GM23338 (cell line): ENCODE results near the gene C1orf116. TPM values are rescaled to one million over a fixed set of nuclear protein-coding genes. Genes with fewer than 3 reads are reported as not detected.

Source experiments
- ATAC-seq: fragments of 200-7000 bp; cut with Tn5 transposase; 3 replicates; pipeline ENCODE4 v1.9.1; 2020
- DNase-seq: peaks from one replicate; pipeline ENCODE4 v3.0.0-alpha.2; 2015; ENCODE audit warnings: low spot score
- H2AFZ ChIP-seq: fragments of 200-600 bp; sonication (generic); 2 replicates; pipeline ENCODE4 v1.8.0; 2016; ENCODE audit warnings: antibody characterized with exemption, mild to moderate bottlenecking, moderate library complexity
- H3F3A ChIP-seq: fragments of 200-600 bp; sonication (generic); replicated peaks from 2 replicates; pipeline ENCODE4 v1.8.0; 2017; ENCODE audit warnings: antibody characterized with exemption, mixed run types, low read depth
- H3K27ac ChIP-seq: fragments of 200-600 bp; sonication (generic); 2 replicates; pipeline ENCODE4 v1.6.1; 2016; ENCODE audit warnings: low read depth
- H3K27me3 ChIP-seq: fragments of 200-600 bp; sonication (generic); 2 replicates; pipeline ENCODE4 v1.8.0; 2016; ENCODE audit warnings: mild to moderate bottlenecking, mixed run types, moderate library complexity; ENCODE audit not compliant: insufficient read depth
- H3K36me3 ChIP-seq: fragments of 200-600 bp; sonication (generic); 2 replicates; pipeline ENCODE4 v1.8.0; 2016; ENCODE audit warnings: mild to moderate bottlenecking; ENCODE audit not compliant: insufficient read depth
- H3K4me1 ChIP-seq: fragments of 200-600 bp; sonication (generic); 2 replicates; pipeline ENCODE4 v1.8.0; 2016; ENCODE audit warnings: mild to moderate bottlenecking, moderate library complexity; ENCODE audit not compliant: insufficient read depth
- H3K4me2 ChIP-seq: fragments of 200-600 bp; sonication (generic); 2 replicates; pipeline ENCODE4 v1.7.1; 2017; ENCODE audit warnings: mixed run types
- H3K4me3 ChIP-seq: fragments of 200-600 bp; sonication (generic); 2 replicates; pipeline ENCODE4 v1.6.1; 2016; ENCODE audit warnings: mixed run types
- H3K79me2 ChIP-seq: fragments of 200-600 bp; sonication (generic); replicated peaks from 2 replicates; pipeline ENCODE4 v1.8.0; 2017; ENCODE audit warnings: mild to moderate bottlenecking; ENCODE audit not compliant: insufficient read depth
- H3K9me2 ChIP-seq: fragments of 200-600 bp; sonication (generic); 2 replicates; pipeline ENCODE4 v1.8.0; 2017; ENCODE audit not compliant: insufficient read depth
- H4K20me1 ChIP-seq: fragments of 200-600 bp; sonication (generic); replicated peaks from 2 replicates; pipeline ENCODE4 v1.8.0; 2017; ENCODE audit warnings: mild to moderate bottlenecking; ENCODE audit not compliant: insufficient read depth
- H3K27ac Mint-ChIP-seq: 2 replicates; pipeline ENCODE4 v1.8.0; 2020; ENCODE audit warnings: inconsistent platforms, mild to moderate bottlenecking, moderate library complexity, mixed read lengths
- H3K27me3 Mint-ChIP-seq: 3 replicates; pipeline ENCODE4 v1.8.0; 2022; ENCODE audit warnings: low read depth, mild to moderate bottlenecking, moderate library complexity, mixed read lengths, inconsistent platforms; ENCODE audit not compliant: insufficient read depth, poor library complexity
- H3K36me3 Mint-ChIP-seq: 3 replicates; pipeline ENCODE4 v1.8.0; 2021; ENCODE audit warnings: low read depth, mild to moderate bottlenecking, inconsistent platforms, moderate library complexity, mixed read lengths
- H3K4me1 Mint-ChIP-seq: 3 replicates; pipeline ENCODE4 v1.8.0; 2020; ENCODE audit warnings: mild to moderate bottlenecking, inconsistent platforms, mixed read lengths
- H3K4me3 Mint-ChIP-seq: 3 replicates; pipeline ENCODE4 v1.8.0; 2021; ENCODE audit warnings: moderate library complexity, mild to moderate bottlenecking, inconsistent platforms, mixed read lengths
- H3K9me3 Mint-ChIP-seq: 3 replicates; pipeline ENCODE4 v1.8.0; 2020; ENCODE audit warnings: moderate library complexity, mild to moderate bottlenecking, inconsistent platforms, mixed read lengths
- CREB1 ChIP-seq: fragments of 250-450 bp; sonication (Bioruptor Pico); IDR thresholded peaks from 2 replicates; pipeline ENCODE4 v1.5.0; 2020; ENCODE audit warnings: low read depth, mild to moderate bottlenecking, moderate library complexity
- EZH2 ChIP-seq: fragments of 200-600 bp; sonication (generic); IDR thresholded peaks from one replicate; pipeline ENCODE4 v1.8.0; 2017; ENCODE audit warnings: antibody characterized with exemption, mild to moderate bottlenecking, low read depth; ENCODE audit not compliant: unreplicated experiment
- EZH2phosphoT487 ChIP-seq: fragments of 200-600 bp; sonication (generic); IDR thresholded peaks from one replicate; pipeline ENCODE4 v1.8.1; 2018; ENCODE audit warnings: antibody characterized with exemption; ENCODE audit not compliant: unreplicated experiment
- NANOG ChIP-seq: IDR thresholded peaks from 2 replicates; pipeline ENCODE4 v1.6.1; 2016; ENCODE audit warnings: antibody characterized with exemption, borderline replicate concordance
- POLR2AphosphoS5 ChIP-seq: IDR thresholded peaks from 2 replicates; pipeline ENCODE4 v1.6.1; 2016; ENCODE audit warnings: antibody characterized with exemption, low read depth
- ZNF114 ChIP-seq: fragments of 250-450 bp; sonication (Bioruptor Pico); IDR thresholded peaks from 2 replicates; pipeline ENCODE4 v1.5.0; 2020; ENCODE audit warnings: mild to moderate bottlenecking, moderate library complexity
- polyA plus RNA-seq: library from polyadenylated mRNA; unstranded; fragments of >200 nt; fragmentation: Nextera tagmentation; extraction: Ambion mirVana; gene quantifications from 2 replicates; pipeline ENCODE4 v1.2.1, GENCODE V29; 2016
- total RNA-seq: library from RNA; depleted of rRNA; stranded (reverse); fragments of >200 nt; shearing (Covaris generic); gene quantifications from 2 replicates; pipeline ENCODE4 v1.2.3, GENCODE V29; 2014
- TF ChIP-seq, protein P1 (sequence below): IDR thresholded peaks from one replicate; pipeline ENCODE4 v1.6.1; 2018; ENCODE audit warnings: antibody characterized with exemption; ENCODE audit not compliant: unreplicated experiment
- TF ChIP-seq, protein P2 (sequence below), 2 experiments: fragments of 200-600 bp in 1 of 2; sonication (generic) in 1 of 2; conservative IDR thresholded peaks; 2 replicates each; pipeline versions ENCODE4 v1.5.1 to v1.6.1; 2016 to 2017; ENCODE audit warnings: antibody characterized with exemption in 2 of 2, low read depth in 2 of 2, mild to moderate bottlenecking in 2 of 2, moderate library complexity in 1 of 2

Gene C1orf116
- total and polyA plus RNA-seq, 2 experiments from 2014 or later, result 2.3 to 5.3 TPM

DNA sequence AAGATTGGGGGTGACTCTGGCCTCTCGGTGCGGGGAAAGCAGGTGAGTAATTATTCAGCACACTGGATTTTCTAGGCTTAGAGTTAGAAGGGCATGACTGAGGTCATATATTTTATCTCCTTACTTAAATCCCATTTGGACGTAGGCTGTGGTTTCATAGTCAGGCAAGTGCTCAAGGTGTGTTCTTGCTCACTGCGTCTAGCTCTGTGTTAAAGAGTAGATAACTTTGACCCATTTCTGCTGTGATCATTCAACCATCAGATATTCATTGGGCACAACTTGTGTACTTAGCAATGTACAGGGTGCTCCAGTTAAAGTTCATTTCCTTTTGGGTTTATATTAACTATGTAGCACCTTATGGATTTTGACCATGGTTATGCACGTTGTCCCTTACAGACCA is 35.1 kb upstream of the C1orf116 start:
- Mint-ChIP-seq H3K27me3 (no peaks in the 10 kb centered on the region), H3K27ac (no peak overlapping the region), H3K4me1 (no peaks in the 10 kb centered on the region), H3K36me3 (peaks cover 40% of the 10 kb centered on the region), H3K4me3 (no peak overlapping the region), H3K9me3 (no peaks in the 10 kb centered on the region)
- Histone ChIP-seq H3K27me3 (no peaks in the 10 kb centered on the region), H3F3A (no peaks in the 10 kb centered on the region), H4K20me1 (no peaks in the 10 kb centered on the region), H3K4me3 (no peak overlapping the region), H3K9me2 (no peaks in the 10 kb centered on the region), H3K27ac (no peak overlapping the region), H3K79me2 (no peaks in the 10 kb centered on the region), H3K4me2 (no peak overlapping the region), H3K36me3 (peaks cover 5% of the 10 kb centered on the region), H3K4me1 (no peaks in the 10 kb centered on the region), H2AFZ (no peak overlapping the region)
- ATAC-seq (no peak), DNase-seq (no peak)
- TF ChIP-seq, protein P1, sequence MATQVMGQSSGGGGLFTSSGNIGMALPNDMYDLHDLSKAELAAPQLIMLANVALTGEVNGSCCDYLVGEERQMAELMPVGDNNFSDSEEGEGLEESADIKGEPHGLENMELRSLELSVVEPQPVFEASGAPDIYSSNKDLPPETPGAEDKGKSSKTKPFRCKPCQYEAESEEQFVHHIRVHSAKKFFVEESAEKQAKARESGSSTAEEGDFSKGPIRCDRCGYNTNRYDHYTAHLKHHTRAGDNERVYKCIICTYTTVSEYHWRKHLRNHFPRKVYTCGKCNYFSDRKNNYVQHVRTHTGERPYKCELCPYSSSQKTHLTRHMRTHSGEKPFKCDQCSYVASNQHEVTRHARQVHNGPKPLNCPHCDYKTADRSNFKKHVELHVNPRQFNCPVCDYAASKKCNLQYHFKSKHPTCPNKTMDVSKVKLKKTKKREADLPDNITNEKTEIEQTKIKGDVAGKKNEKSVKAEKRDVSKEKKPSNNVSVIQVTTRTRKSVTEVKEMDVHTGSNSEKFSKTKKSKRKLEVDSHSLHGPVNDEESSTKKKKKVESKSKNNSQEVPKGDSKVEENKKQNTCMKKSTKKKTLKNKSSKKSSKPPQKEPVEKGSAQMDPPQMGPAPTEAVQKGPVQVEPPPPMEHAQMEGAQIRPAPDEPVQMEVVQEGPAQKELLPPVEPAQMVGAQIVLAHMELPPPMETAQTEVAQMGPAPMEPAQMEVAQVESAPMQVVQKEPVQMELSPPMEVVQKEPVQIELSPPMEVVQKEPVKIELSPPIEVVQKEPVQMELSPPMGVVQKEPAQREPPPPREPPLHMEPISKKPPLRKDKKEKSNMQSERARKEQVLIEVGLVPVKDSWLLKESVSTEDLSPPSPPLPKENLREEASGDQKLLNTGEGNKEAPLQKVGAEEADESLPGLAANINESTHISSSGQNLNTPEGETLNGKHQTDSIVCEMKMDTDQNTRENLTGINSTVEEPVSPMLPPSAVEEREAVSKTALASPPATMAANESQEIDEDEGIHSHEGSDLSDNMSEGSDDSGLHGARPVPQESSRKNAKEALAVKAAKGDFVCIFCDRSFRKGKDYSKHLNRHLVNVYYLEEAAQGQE, result no peak
- TF ChIP-seq ZNF114 (CRISPR knock-in tag) (no peak), NANOG (no peak), EZH2 (no peak)

DNA sequence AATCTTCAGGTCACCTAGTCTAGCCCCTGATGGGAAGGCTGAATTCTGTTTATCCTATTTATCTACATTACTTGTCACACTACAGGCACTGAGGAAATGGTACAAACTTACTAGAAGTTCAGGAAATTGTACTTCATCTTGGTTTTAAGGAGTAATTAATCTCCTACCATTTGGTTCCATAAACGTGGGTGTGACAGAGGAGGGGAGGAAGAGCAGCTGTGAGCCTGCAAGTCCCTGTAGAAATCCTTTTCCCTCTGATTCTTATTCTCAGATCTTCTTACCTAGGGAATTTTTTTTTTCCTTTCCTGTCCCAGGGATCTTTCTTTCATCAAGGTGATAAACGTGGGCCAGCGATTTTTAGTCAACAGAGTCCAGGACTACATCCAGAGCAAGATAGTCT is 34.6 kb upstream of the C1orf116 start:
- H3K27me3 ChIP-seq, result no peaks in the 10 kb centered on the region
- H3K4me3 ChIP-seq, result no peak overlapping the region
- H3K4me2 ChIP-seq, result no peak overlapping the region
- H3K27ac ChIP-seq, result no peak overlapping the region
- H3K27ac Mint-ChIP-seq, result no peak overlapping the region
- peaks cover 9% of the 10 kb centered on the region for H3K36me3 ChIP-seq
- H3K36me3 Mint-ChIP-seq, result peaks cover 44% of the 10 kb centered on the region
- ATAC-seq (no peak), DNase-seq (no peak)
- no peaks in the 10 kb centered on the region for H3K4me1 Mint-ChIP-seq
- H3K79me2 ChIP-seq, result no peaks in the 10 kb centered on the region
- H3K9me2 ChIP-seq, result no peaks in the 10 kb centered on the region
- no peaks in the 10 kb centered on the region for H3F3A ChIP-seq
- no peaks in the 10 kb centered on the region for H3K9me3 Mint-ChIP-seq
- no peak overlapping the region for H2AFZ ChIP-seq
- no peaks in the 10 kb centered on the region for H4K20me1 ChIP-seq
- no peaks in the 10 kb centered on the region for H3K27me3 Mint-ChIP-seq
- H3K4me3 Mint-ChIP-seq, result no peak overlapping the region
- no peaks in the 10 kb centered on the region for H3K4me1 ChIP-seq
- TF ChIP-seq EZH2phosphoT487 (no peak), POLR2AphosphoS5 (no peak), CREB1 (no peak), EZH2 (no peak), NANOG (no peak)
- TF ChIP-seq, protein P2, sequence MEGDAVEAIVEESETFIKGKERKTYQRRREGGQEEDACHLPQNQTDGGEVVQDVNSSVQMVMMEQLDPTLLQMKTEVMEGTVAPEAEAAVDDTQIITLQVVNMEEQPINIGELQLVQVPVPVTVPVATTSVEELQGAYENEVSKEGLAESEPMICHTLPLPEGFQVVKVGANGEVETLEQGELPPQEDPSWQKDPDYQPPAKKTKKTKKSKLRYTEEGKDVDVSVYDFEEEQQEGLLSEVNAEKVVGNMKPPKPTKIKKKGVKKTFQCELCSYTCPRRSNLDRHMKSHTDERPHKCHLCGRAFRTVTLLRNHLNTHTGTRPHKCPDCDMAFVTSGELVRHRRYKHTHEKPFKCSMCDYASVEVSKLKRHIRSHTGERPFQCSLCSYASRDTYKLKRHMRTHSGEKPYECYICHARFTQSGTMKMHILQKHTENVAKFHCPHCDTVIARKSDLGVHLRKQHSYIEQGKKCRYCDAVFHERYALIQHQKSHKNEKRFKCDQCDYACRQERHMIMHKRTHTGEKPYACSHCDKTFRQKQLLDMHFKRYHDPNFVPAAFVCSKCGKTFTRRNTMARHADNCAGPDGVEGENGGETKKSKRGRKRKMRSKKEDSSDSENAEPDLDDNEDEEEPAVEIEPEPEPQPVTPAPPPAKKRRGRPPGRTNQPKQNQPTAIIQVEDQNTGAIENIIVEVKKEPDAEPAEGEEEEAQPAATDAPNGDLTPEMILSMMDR (conservative IDR thresholded peaks at IDR 0.05; ENCODE audit: low read depth in 2 of 2), result no peak
- TF ChIP-seq, protein P1, result no peak
